Activated T-cell treated with anti-CD3 and anti-CD28 coated beads, Interleukin-2, amount 50 U/mL, for 24 hours (primary cell): Measurements from ENCODE around the gene SDR9C7.
"Not testable (repeated sequence)": the region's sequence is repeated elsewhere in the genome, so short reads cannot be mapped to it uniquely, and the experiment has no call there.

Source experiments
- DNase-seq: peaks from one replicate; pipeline ENCODE4 v3.0.0-alpha.2; 2020
- H3K27ac Mint-ChIP-seq: 2 replicates; pipeline ENCODE4 v1.8.0; 2020; ENCODE audit warnings: mild to moderate bottlenecking, mixed read lengths
- H3K27me3 Mint-ChIP-seq: 2 replicates; pipeline ENCODE4 v1.8.0; 2020; ENCODE audit warnings: mixed read lengths
- H3K36me3 Mint-ChIP-seq: 2 replicates; pipeline ENCODE4 v1.8.0; 2020; ENCODE audit warnings: low read depth, mixed read lengths
- H3K4me1 Mint-ChIP-seq: 2 replicates; pipeline ENCODE4 v1.8.0; 2020; ENCODE audit warnings: low read depth, mixed read lengths
- H3K4me3 Mint-ChIP-seq: 2 replicates; pipeline ENCODE4 v1.8.0; 2020; ENCODE audit warnings: mild to moderate bottlenecking, moderate library complexity, mixed read lengths
- H3K9me3 Mint-ChIP-seq: 2 replicates; pipeline ENCODE4 v1.8.0; 2020; ENCODE audit warnings: mixed read lengths

Gene SDR9C7

DNA sequence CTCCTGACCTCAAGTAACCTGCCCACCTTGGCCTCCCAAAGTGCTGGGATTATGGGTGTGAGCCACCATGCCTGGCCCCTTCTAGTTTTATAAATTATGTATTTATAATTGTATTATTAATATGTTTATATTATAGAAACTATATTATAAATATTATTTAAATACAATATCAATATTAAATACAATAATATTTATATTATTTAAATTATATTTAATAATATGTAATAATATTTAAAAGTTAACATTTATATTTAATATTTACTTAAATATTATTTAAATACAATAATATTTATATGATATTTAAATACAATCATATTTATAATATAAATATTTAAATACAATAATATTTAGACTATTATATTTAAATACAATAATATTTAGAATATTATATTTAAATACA is 20.0 kb downstream of the SDR9C7 start:
- H3K27ac Mint-ChIP-seq, result no peak overlapping the region
- DNase-seq, result no peak
- H3K36me3 Mint-ChIP-seq, result no peaks in the 10 kb centered on the region
- H3K4me1 Mint-ChIP-seq, result no peaks in the 10 kb centered on the region
- H3K9me3 Mint-ChIP-seq, result peaks cover 13% of the 10 kb centered on the region
- peaks cover 24% of the 10 kb centered on the region for H3K27me3 Mint-ChIP-seq
- no peak overlapping the region for H3K4me3 Mint-ChIP-seq

DNA sequence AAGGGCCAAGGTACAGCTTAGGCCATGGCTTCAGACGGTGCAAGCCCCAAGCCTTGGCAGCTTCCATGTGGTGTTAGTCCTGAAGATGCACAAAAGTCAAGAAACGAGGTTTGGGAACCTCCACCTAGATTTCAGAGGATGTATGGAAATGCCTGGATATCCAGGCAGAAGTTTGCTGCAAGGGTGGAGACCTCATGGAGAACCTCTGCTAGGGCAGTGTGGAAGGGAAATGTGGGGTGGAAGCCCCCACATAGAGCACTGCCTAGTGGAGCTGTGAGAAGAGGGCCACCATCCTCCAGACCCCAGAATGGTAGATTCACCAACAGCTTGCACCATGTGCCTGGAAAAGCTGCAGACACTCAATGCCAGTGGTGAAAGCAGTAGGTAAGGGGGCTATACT is 24.8 kb downstream of the SDR9C7 start:
- not testable (repeated sequence) for DNase-seq, H3K27ac Mint-ChIP-seq, H3K4me1 Mint-ChIP-seq, H3K4me3 Mint-ChIP-seq, H3K36me3 Mint-ChIP-seq
- Mint-ChIP-seq H3K9me3 (peaks cover 14% of the 10 kb centered on the region), H3K27me3 (peaks cover 12% of the 10 kb centered on the region)

DNA sequence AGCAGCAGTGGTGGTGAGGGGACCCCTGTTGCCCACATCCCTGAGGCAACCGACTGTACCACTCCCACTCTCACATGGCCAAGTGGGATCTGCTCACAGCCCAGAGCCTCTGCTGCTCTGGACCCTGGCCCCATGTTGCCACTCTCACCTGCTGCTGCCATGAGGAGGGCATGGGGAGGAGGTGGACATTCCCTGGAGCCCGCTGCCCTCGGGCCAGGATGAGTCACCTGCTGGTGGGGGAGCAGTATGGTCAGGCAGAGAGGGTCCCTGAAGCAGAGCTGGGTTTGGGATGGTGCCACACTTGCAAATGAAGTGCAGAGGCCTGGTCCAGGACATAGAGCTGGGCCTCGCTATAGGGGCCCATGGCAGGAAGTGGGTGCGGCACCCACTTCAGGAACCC is 26.1 kb downstream of the SDR9C7 start:
- no peaks in the 10 kb centered on the region for H3K36me3 Mint-ChIP-seq
- peaks cover 8% of the 10 kb centered on the region for H3K27me3 Mint-ChIP-seq
- H3K4me3 Mint-ChIP-seq, result no peak overlapping the region
- no peak for DNase-seq
- no peaks in the 10 kb centered on the region for H3K4me1 Mint-ChIP-seq
- H3K9me3 Mint-ChIP-seq, result peaks cover 17% of the 10 kb centered on the region
- no peak overlapping the region for H3K27ac Mint-ChIP-seq

DNA sequence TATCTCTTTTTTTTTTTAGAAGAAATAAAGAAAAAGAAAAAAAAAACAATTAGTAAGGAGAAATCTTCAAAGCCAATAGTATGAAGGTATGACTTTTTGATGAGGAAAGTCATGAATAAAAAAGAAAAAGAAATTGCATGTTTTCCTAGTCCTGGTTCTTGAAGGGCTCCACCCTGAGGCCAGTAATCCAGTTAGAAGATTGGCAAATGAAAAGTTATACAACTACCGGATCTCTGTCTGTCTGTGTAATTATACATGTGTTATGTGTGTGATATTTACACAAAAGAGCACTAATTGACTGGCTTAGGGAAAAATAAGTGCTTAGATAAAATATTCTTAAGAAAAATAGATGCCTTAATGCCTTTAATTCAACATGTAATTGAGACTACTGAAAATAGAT is 28.4 kb downstream of the SDR9C7 start:
- H3K36me3 Mint-ChIP-seq, result peaks cover under 1% of the 10 kb centered on the region
- DNase-seq, result no peak
- no peak overlapping the region for H3K27ac Mint-ChIP-seq
- no peaks in the 10 kb centered on the region for H3K27me3 Mint-ChIP-seq
- H3K9me3 Mint-ChIP-seq, result peaks cover 26% of the 10 kb centered on the region
- no peaks in the 10 kb centered on the region for H3K4me1 Mint-ChIP-seq
- no peak overlapping the region for H3K4me3 Mint-ChIP-seq

DNA sequence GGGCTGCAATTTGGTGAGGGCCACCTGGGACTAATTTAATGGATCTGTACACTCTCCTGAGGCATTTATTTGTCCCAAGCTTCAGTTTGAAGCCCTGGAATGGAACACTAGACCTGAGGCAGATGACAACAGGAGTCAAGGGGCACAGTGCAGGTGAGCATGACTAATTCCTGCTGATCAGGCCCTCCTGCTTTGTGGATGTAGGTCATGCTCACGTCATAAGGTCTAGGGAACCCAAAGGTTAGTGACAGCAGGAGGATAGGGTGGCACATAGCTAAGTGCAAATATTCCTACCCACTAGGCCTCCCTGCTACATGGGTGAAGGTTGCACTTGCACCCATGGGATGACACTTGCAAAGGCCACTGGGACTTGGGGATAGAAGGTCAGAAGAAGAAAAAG is 30.8 kb downstream of the SDR9C7 start:
- no peak for DNase-seq
- no peak overlapping the region for H3K4me3 Mint-ChIP-seq
- no peaks in the 10 kb centered on the region for H3K27me3 Mint-ChIP-seq
- H3K27ac Mint-ChIP-seq, result no peak overlapping the region
- no peaks in the 10 kb centered on the region for H3K4me1 Mint-ChIP-seq
- peaks cover 3% of the 10 kb centered on the region for H3K36me3 Mint-ChIP-seq
- peaks cover 20% of the 10 kb centered on the region for H3K9me3 Mint-ChIP-seq

DNA sequence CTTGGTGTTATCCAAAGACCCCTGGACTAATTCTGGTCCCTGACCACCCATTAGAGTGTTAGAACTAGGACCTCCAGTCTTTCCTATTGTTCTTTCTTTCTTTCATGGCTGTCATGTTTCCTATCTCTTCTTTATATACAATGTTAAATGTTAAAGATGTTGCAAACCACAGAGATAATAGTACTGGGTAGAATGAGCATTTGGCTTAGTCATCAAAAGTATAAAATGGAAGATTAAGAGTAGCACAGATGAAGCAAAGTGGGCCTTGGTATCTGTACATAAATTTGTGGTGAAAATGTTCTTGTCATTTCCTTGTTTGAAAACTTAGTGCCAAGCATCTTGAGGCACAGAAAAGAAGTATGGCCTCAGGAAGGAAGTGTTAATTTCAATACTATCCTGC is 32.9 kb downstream of the SDR9C7 start:
- peaks cover 20% of the 10 kb centered on the region for H3K9me3 Mint-ChIP-seq
- not testable (repeated sequence) for H3K4me3 Mint-ChIP-seq, H3K27ac Mint-ChIP-seq, H3K36me3 Mint-ChIP-seq, H3K27me3 Mint-ChIP-seq, DNase-seq, H3K4me1 Mint-ChIP-seq

DNA sequence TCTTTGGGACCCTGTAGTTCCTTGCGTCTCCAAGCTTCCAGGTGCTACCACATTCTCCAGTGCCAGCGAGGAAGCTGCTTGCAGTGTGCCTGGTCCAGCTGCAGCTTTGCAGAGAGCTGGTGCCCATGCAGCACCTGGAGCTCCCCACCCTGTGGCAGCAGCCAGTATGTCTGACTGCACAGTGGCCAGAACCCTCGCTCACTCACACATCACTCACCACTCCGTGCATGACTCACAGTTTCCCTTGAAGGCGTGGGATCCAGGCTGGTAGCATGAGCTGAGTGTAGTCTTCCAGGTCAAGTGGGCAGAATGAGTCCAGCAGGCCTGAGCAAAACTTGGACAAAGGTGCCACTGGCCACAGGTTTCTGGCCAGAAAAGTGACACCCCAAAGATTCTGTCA is 33.6 kb downstream of the SDR9C7 start:
- H3K27me3 Mint-ChIP-seq, result peaks cover 2% of the 10 kb centered on the region
- H3K4me3 Mint-ChIP-seq, result no peak overlapping the region
- no peak for DNase-seq
- H3K36me3 Mint-ChIP-seq, result peaks cover 3% of the 10 kb centered on the region
- H3K9me3 Mint-ChIP-seq, result peaks cover 20% of the 10 kb centered on the region
- H3K4me1 Mint-ChIP-seq, result no peaks in the 10 kb centered on the region
- H3K27ac Mint-ChIP-seq, result no peak overlapping the region

DNA sequence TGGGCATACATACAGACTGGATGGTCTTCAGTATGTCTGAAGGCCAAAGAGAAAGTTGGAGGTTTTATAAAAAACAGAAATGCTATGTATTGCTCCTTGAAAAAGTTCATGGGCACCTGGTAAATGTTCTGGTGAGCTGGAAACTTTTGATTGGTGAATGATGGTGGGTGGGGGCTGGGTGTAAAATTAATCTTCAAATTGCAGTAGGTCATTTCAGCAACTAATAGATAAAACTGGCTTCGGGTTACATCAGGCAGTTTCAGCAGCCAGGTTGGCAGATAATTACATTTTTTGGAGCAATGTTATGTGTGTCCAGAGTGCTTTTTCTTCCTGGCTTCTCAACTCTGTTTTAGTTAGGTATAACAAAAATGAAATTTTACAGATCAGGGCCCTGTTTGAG is 35.3 kb downstream of the SDR9C7 start:
- Mint-ChIP-seq H3K36me3 (peaks cover 3% of the 10 kb centered on the region), H3K4me1 (no peaks in the 10 kb centered on the region), H3K27ac (no peak overlapping the region), H3K27me3 (peaks cover 2% of the 10 kb centered on the region), H3K4me3 (no peak overlapping the region), H3K9me3 (peaks cover 20% of the 10 kb centered on the region)
- DNase-seq, result no peak

DNA sequence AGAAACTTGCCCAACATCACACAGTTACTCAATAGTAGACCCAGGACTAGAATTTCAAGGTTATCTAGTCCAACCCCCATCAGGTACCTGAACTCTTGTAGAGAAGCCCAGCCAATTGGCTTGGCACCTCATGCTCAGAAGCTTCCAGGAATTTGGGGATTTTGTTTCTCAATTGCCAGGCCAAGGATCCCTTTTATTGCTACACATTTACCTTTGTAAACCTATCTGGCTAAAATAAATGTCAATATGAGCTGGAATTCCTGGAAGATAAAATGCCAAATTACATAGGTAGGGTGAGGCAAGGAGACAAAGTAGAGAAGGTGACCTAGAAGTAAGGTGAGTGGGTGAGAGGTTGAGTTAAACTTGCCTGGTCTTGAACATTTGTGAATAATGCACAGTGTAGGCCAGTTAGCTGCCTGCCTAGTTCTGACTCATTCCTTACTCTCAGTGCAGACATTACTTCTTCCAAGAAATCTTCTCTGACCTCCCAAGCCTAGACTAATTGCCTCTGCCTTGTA is 36.3 kb downstream of the SDR9C7 start:
- H3K9me3 Mint-ChIP-seq, result peaks cover 17% of the 10 kb centered on the region
- peaks cover 3% of the 10 kb centered on the region for H3K36me3 Mint-ChIP-seq
- H3K4me3 Mint-ChIP-seq, result no peak overlapping the region
- no peaks in the 10 kb centered on the region for H3K4me1 Mint-ChIP-seq
- H3K27ac Mint-ChIP-seq, result no peak overlapping the region
- H3K27me3 Mint-ChIP-seq, result peaks cover 2% of the 10 kb centered on the region
- DNase-seq, result no peak

DNA sequence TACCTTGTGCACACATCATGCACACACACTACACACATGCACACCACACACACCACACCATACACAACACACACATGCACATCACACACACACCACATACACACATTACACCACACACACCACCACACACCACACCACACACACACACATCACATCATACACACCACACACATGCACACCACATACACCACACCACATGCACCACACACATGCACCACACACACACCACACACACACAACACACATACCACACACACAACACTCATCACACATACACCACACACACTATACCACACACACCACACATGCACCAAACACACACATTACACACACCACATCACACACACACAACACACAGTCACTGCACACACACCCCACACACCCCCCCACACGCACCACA is 38.1 kb downstream of the SDR9C7 start:
- DNase-seq, result no peak
- H3K9me3 Mint-ChIP-seq, result peaks cover 8% of the 10 kb centered on the region
- H3K27me3 Mint-ChIP-seq, result peaks cover 10% of the 10 kb centered on the region
- H3K36me3 Mint-ChIP-seq, result peaks cover 3% of the 10 kb centered on the region
- H3K27ac Mint-ChIP-seq, result no peak overlapping the region
- H3K4me3 Mint-ChIP-seq, result no peak overlapping the region
- H3K4me1 Mint-ChIP-seq, result no peaks in the 10 kb centered on the region

DNA sequence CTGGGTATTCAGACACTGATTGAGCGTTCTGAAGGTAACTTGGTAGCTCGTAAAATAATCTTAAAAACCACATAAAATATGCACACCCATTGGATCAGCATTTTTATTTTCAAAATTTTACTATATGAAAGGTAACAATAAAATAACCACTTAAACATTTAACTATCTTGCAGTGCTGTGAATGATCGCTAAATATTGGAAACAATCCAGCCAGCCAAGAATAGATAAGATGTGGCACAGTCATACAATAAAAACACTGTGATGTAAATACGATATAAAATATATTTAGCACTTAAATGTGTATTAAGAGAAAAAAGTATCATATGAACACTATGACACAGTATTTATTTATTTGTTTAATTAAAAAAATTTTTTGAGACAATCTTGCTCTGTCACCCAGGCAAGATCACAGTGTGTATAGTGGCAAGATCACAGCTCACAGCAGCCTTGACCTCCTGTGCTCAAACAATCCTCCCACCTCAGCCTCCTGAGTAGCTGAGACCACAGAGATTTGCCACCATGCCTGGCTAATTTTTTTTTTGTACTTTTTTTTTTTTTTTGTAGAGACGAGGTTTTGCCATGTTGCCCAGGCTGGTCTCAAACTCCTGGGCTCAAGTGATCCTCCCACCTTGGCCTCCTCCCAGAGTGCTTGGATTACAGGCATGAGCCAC is 39.4 kb downstream of the SDR9C7 start:
- no peak for DNase-seq
- H3K4me3 Mint-ChIP-seq, result no peak overlapping the region
- H3K36me3 Mint-ChIP-seq, result no peaks in the 10 kb centered on the region
- H3K27me3 Mint-ChIP-seq, result peaks cover 16% of the 10 kb centered on the region
- peaks cover 3% of the 10 kb centered on the region for H3K9me3 Mint-ChIP-seq
- no peak overlapping the region for H3K27ac Mint-ChIP-seq
- no peaks in the 10 kb centered on the region for H3K4me1 Mint-ChIP-seq

DNA sequence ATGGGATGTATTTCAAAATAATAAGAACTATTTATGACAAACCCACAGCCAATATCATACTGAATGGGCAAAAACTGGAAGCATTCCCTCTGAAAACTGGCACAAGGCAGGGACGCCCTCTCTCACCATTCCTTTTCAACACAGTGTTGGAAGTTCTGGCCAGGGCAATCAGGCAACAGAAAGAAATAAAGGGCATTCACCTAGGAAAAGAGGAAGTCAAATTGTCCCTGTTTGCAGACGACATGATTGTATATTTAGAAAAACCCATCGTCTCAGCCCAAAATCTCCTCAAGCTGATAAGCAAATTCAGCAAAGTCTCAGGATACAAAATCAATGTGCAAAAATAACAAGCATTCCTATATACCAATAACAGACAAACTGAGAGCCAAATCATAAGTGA is 42.3 kb downstream of the SDR9C7 start:
- H3K27ac Mint-ChIP-seq, H3K4me3 Mint-ChIP-seq, H3K4me1 Mint-ChIP-seq, H3K36me3 Mint-ChIP-seq, H3K9me3 Mint-ChIP-seq, DNase-seq: not testable (repeated sequence)
- peaks cover 21% of the 10 kb centered on the region for H3K27me3 Mint-ChIP-seq

DNA sequence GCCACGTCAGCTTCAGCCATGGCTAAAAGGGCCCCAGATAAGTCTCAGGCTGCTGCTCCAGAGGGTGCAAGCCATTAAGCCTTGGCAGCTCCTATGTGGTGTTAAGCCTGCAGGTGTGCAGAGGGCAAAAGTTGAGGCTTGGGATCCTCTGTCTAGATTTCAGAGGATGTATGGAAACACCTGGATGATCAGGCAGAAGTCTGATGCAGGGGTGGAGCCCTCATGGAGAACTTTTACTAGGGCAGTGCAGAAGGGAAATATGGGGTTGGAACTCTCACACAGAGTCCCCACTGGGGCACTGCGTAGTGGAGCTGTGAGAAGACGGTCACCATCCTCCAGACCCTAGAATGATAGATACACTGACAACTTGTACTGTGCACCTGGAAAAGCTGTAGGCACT is 47.9 kb downstream of the SDR9C7 start:
- Mint-ChIP-seq H3K27ac (no peak overlapping the region), H3K9me3 (peaks cover 7% of the 10 kb centered on the region), H3K4me3 (no peak overlapping the region), H3K4me1 (no peaks in the 10 kb centered on the region), H3K27me3 (peaks cover 36% of the 10 kb centered on the region), H3K36me3 (no peaks in the 10 kb centered on the region)
- DNase-seq, result no peak

DNA sequence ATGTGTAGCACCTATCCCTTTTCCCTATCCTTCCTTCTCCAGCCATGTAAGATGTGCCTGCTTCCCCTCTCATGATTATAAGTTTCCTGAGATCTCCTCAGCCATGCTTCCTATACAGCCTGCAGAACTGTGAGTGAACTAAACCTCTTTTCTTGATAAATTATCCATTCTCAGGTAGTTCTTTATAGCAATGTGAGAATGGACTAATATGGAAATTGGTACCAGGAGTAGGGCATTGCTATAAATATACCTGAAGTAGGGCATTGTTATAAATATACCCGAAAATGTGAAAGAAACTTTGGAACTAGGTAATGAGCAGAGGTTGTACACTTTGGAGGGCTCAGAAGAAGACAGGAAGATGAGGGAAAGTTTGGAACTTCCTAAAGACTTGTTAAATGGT is 48.9 kb downstream of the SDR9C7 start:
- Mint-ChIP-seq H3K36me3 (no peaks in the 10 kb centered on the region), H3K4me1 (no peaks in the 10 kb centered on the region), H3K4me3 (no peak overlapping the region), H3K27ac (no peak overlapping the region), H3K9me3 (peaks cover 7% of the 10 kb centered on the region), H3K27me3 (peaks cover 31% of the 10 kb centered on the region)
- no peak for DNase-seq

DNA sequence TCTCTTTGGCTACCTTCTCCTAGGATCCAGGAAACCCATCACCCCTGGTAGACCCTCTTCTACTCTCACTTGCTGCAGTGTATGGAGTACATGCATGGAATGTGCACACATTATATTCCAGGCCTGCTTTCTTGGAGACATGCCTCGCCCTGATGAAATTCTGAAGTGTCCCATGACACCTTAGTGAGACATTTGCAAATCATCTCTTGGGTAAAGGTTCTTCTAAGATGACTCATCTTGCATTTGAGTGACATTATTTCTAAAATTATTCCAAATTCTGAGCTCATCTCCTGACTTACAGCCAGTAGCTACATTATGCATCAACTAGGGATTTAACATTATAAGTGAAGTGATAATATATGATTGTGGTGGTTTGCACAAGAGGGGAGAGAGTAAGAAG is 49.8 kb downstream of the SDR9C7 start:
- Mint-ChIP-seq H3K27ac (no peak overlapping the region), H3K4me3 (no peak overlapping the region), H3K27me3 (peaks cover 33% of the 10 kb centered on the region), H3K9me3 (peaks cover 7% of the 10 kb centered on the region), H3K36me3 (no peaks in the 10 kb centered on the region), H3K4me1 (no peaks in the 10 kb centered on the region)
- DNase-seq, result no peak

DNA sequence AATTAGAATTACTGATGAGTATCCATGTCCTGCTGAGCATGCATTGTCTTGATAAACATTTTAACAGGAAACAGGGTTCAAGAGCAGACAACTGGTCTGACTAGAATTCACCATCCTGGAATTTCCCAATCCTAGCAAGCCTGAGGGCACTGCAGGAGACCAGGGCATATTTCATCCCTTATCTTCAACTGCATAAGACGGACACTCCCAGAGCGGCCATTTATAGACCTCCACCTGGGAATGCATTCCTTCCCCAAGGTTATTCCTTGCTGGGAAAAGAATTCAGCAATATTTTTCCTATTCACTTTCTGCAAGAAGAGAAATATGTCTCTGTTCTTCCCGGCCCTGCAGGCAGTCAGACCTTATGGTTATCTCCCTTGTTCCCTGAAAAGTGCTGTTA is 51.8 kb downstream of the SDR9C7 start:
- not testable (repeated sequence) for H3K4me1 Mint-ChIP-seq, H3K27ac Mint-ChIP-seq, H3K36me3 Mint-ChIP-seq, H3K9me3 Mint-ChIP-seq, DNase-seq, H3K4me3 Mint-ChIP-seq
- H3K27me3 Mint-ChIP-seq, result peaks cover 31% of the 10 kb centered on the region
